HepG2 (cell line): ENCODE measurements around the gene DGKB. TPM values are rescaled to one million over a fixed set of nuclear protein-coding genes. Genes with fewer than 3 reads are reported as not detected.

Source experiments
- GZF1 ChIP-seq: sonication (generic); formaldehyde crosslinking; IDR thresholded peaks from 2 replicates; pipeline ENCODE4 v1.5.1; 2020; ENCODE audit warnings: mild to moderate bottlenecking, missing genetic modification reagents
- HNRNPUL1 ChIP-seq: fragments of 200-400 bp; formaldehyde crosslinking; IDR thresholded peaks from 2 replicates; pipeline ENCODE4 v1.6.1; 2017; ENCODE audit warnings: low read depth, mild to moderate bottlenecking, low read length, moderate library complexity
- TARDBP ChIP-seq: sonication (generic); formaldehyde crosslinking; IDR thresholded peaks from 2 replicates; pipeline ENCODE4 v1.8.0; 2022; ENCODE audit warnings: mild to moderate bottlenecking, missing genetic modification reagents
- TCF7L2 ChIP-seq: IDR thresholded peaks from 2 replicates; pipeline ENCODE4 v1.6.1; 2011; ENCODE audit warnings: mild to moderate bottlenecking, low read depth, low read length, moderate library complexity
- ZFP41 ChIP-seq: sonication (generic); formaldehyde crosslinking; IDR thresholded peaks from 2 replicates; pipeline ENCODE4 v1.4.0; 2020; ENCODE audit warnings: mild to moderate bottlenecking, missing genetic modification reagents, borderline replicate concordance
- ZNF615 ChIP-seq: sonication (generic); formaldehyde crosslinking; IDR thresholded peaks from 2 replicates; pipeline ENCODE4 v1.5.0; 2020; ENCODE audit warnings: mild to moderate bottlenecking, missing genetic modification reagents, borderline replicate concordance
- ZSCAN20 ChIP-seq: sonication (generic); formaldehyde crosslinking; IDR thresholded peaks from 2 replicates; pipeline ENCODE4 v1.4.0; 2020; ENCODE audit warnings: missing genetic modification reagents, mild to moderate bottlenecking, borderline replicate concordance
- polyA plus RNA-seq, 8 experiments: library from polyadenylated mRNA; depleted of rRNA in 3 of 8; stranded (reverse) in 7 of 8; unstranded in 1 of 8; fragments of >200 nt; fragmentation: Illumina TruSeq in 4 of 8; extraction: Trizol in 4 of 8; gene quantifications; 2 replicates each; pipeline versions ENCODE4 v1.2.1 to v1.2.3, GENCODE V29; 2011 to 2016; ENCODE audit warnings: low read depth in 4 of 8, missing spikeins in 1 of 8, mixed read lengths in 1 of 8; ENCODE audit not compliant: insufficient read depth in 1 of 8
- total RNA-seq, 5 experiments: library from RNA; depleted of rRNA; stranded (reverse); fragments of >200 nt; fragmentation: Illumina TruSeq; extraction: Trizol; gene quantifications; 2 replicates each; pipeline ENCODE4 v1.2.3, GENCODE V29; 2016; ENCODE audit warnings: low read depth in 1 of 5
- TF ChIP-seq, protein P1 (sequence below): sonication (generic); formaldehyde crosslinking; IDR thresholded peaks from 2 replicates; pipeline ENCODE4 v1.5.1; 2020; ENCODE audit warnings: mild to moderate bottlenecking, missing genetic modification reagents
- TF ChIP-seq, protein P2 (sequence below): sonication (generic); formaldehyde crosslinking; IDR thresholded peaks from 2 replicates; pipeline ENCODE4 v1.4.0; 2020; ENCODE audit warnings: mild to moderate bottlenecking, missing genetic modification reagents
- TF ChIP-seq, protein P3 (sequence below): sonication (generic); formaldehyde crosslinking; IDR thresholded peaks from 2 replicates; pipeline ENCODE4 v1.5.1; 2020; ENCODE audit warnings: missing genetic modification reagents, mild to moderate bottlenecking, borderline replicate concordance

The DGKB gene
- total and polyA plus RNA-seq, 2 of the 13 experiments (the other 11 are each of a cell fraction or from before 2014, with no cell fraction given): not detected

DNA sequence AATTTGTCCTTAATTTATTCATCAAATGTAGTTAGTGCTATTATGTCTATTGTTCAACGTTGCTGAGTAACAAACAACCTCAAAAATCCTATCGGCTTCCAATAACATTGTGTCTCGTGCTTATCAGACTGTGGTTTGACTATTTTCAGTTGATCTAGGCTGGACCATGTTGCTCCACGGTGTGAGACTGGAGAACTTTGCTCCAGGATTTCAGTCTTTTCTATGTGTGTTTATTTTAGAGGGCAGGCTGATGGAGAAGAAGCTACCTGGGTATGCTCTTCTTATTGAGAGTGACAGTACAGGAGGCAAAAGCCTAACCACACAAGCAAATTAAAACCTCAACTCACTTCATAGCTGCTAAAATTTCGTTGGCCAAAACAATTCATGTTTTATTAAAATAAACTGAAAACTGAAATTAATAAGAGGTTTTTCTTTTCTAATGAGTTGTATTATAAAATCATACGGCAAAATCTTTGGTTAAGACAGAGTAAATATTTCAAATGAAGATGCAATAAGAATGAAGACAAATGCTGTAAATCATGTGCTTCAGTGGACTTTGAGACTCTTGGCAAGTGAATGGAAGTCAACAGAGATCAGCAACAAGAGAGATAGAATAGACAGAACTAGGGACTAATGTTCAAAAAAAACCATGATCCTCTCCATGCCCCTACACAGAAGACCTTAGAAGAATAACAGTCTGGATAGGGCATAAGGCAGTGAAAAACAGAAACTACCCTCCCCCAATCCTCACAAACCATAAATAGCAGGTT lies 495.1 kb downstream of the DGKB start (continued):
- TF ChIP-seq, protein P1, sequence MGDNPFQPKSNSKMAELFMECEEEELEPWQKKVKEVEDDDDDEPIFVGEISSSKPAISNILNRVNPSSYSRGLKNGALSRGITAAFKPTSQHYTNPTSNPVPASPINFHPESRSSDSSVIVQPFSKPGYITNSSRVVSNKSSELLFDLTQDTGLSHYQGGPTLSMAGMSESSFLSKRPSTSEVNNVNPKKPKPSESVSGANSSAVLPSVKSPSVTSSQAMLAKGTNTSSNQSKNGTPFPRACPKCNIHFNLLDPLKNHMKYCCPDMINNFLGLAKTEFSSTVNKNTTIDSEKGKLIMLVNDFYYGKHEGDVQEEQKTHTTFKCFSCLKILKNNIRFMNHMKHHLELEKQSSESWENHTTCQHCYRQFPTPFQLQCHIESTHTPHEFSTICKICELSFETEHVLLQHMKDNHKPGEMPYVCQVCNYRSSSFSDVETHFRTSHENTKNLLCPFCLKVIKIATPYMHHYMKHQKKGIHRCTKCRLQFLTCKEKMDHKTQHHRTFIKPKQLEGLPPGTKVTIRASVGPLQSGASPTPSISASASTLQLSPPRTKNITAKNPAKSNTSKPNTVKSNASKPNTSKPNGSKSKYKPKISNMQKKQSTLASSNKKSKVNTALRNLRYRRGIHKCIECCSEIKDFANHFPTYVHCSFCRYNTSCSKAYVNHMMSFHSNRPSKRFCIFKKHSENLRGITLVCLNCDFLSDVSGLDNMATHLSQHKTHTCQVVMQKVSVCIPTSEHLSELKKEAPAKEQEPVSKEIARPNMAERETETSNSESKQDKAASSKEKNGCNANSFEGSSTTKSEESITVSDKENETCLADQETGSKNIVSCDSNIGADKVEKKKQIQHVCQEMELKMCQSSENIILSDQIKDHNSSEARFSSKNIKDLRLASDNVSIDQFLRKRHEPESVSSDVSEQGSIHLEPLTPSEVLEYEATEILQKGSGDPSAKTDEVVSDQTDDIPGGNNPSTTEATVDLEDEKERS (CRISPR knock-in tag): no peak
- TF ChIP-seq TARDBP: no peak
- no peak for TF ChIP-seq GZF1 (CRISPR knock-in tag)
- TF ChIP-seq ZNF615 (CRISPR knock-in tag): no peak
- TF ChIP-seq, protein P2, sequence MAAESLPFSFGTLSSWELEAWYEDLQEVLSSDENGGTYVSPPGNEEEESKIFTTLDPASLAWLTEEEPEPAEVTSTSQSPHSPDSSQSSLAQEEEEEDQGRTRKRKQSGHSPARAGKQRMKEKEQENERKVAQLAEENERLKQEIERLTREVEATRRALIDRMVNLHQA (CRISPR knock-in tag): no peak
- no peak for TF ChIP-seq ZSCAN20 (CRISPR knock-in tag)
- TF ChIP-seq, protein P3, sequence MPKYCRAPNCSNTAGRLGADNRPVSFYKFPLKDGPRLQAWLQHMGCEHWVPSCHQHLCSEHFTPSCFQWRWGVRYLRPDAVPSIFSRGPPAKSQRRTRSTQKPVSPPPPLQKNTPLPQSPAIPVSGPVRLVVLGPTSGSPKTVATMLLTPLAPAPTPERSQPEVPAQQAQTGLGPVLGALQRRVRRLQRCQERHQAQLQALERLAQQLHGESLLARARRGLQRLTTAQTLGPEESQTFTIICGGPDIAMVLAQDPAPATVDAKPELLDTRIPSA (CRISPR knock-in tag): no peak
- no peak for TF ChIP-seq TCF7L2
- no peak for TF ChIP-seq ZFP41 (CRISPR knock-in tag)
- no peak for TF ChIP-seq HNRNPUL1
